ENCODE data around the gene HECTD1. TPM values are rescaled to one million over a fixed set of nuclear protein-coding genes. Genes with fewer than 3 reads are reported as not detected.
"Not testable (repeated sequence)": the region's sequence is repeated elsewhere in the genome, so short reads cannot be mapped to it uniquely, and the experiment has no call there.

Gene HECTD1
- total and polyA plus RNA-seq, 12 donors: 49.5 to 189 (median 151) TPM

GRCh38 chr14:31239741-31240140 lies 32.1 kb upstream of the HECTD1 start:
- H3K9me3 ChIP-seq: no peaks in the 10 kb centered on the region
- WGBS, 2 donors: 93 to 94% methylated on average over 6 of the region's 6 CpGs
- no peaks in the 10 kb centered on the region for H3K36me3 ChIP-seq
- no peak overlapping the region for H3K27ac ChIP-seq
- TF ChIP-seq CTCF (IDR thresholded peaks at IDR 0.05): no peak
- no peaks in the 10 kb centered on the region for H3K27me3 ChIP-seq
- intact Hi-C loops (cut with DNase I): no loop called here
- DNase-seq (no peak), ATAC-seq (no peak)
- H3K4me1 ChIP-seq: peaks cover 0 to 17% (median 12%) of the 10 kb centered on the region in 9 donors
- H3K4me3 ChIP-seq: no peak overlapping the region

GRCh38 chr14:31235462-31235861 lies 27.9 kb upstream of the HECTD1 start:
- no peak overlapping the region for H3K27ac ChIP-seq
- H3K27me3 ChIP-seq: no peaks in the 10 kb centered on the region
- no peak overlapping the region for H3K4me3 ChIP-seq
- intact Hi-C loops (cut with DNase I): no loop called here
- peaks cover 0 to 5% (median 0%) of the 10 kb centered on the region in 9 donors for H3K4me1 ChIP-seq
- no peaks in the 10 kb centered on the region for H3K9me3 ChIP-seq
- no peak for ATAC-seq
- DNase-seq: no peak
- 87 to 92% methylated on average over 3 of the region's 3 CpGs for WGBS, 2 donors
- H3K36me3 ChIP-seq: no peaks in the 10 kb centered on the region
- no peak for TF ChIP-seq CTCF (IDR thresholded peaks at IDR 0.05)

GRCh38 chr14:31232081-31232480 lies 24.5 kb upstream of the HECTD1 start:
- DNase-seq: no peak
- Histone ChIP-seq H3K36me3 (no peaks in the 10 kb centered on the region), H3K9me3 (no peaks in the 10 kb centered on the region), H3K27me3 (no peaks in the 10 kb centered on the region), H3K27ac (no peak overlapping the region), H3K4me1 (peaks cover 0 to 12% (median 8%) of the 10 kb centered on the region in 9 donors), H3K4me3 (no peak overlapping the region)
- intact Hi-C loops (cut with DNase I): no loop called here
- 73 to 77% methylated on average over 3 of the region's 3 CpGs for WGBS, 2 donors
- no peak for TF ChIP-seq CTCF (IDR thresholded peaks at IDR 0.05)
- no peak for ATAC-seq

- 93% methylated on average over 2 of the region's 2 CpGs for WGBS, 2 donors
- ATAC-seq; H3K9me3 ChIP-seq; H3K27me3 ChIP-seq; DNase-seq; H3K27ac ChIP-seq; H3K36me3 ChIP-seq; H3K4me3 ChIP-seq; intact Hi-C loops (cut with DNase I): not testable (repeated sequence)
- H3K4me1 ChIP-seq: peaks cover 0 to 12% (median 8%) of the 10 kb centered on the region in 9 donors
These were observed 23.7 kb upstream of the HECTD1 start for GRCh38 chr14:31231272-31231671.

GRCh38 chr14:31230573-31230958 lies 23.0 kb upstream of the HECTD1 start:
- no peak for DNase-seq
- no peaks in the 10 kb centered on the region for H3K9me3 ChIP-seq
- no peaks in the 10 kb centered on the region for H3K27me3 ChIP-seq
- intact Hi-C loops (cut with DNase I): no loop called here
- ATAC-seq: no peak
- peak overlapping the region in 3 of 10 donors; percentile 73 to 77 (median 73) for H3K27ac ChIP-seq
- no peaks in the 10 kb centered on the region for H3K36me3 ChIP-seq
- H3K4me3 ChIP-seq: no peak overlapping the region
- TF ChIP-seq CTCF (IDR thresholded peaks at IDR 0.05): no peak
- H3K4me1 ChIP-seq: peaks cover 0 to 12% (median 8%) of the 10 kb centered on the region in 9 donors
- 87 to 100% methylated on average over 1 of the region's 1 CpG for WGBS, 2 donors

Data from heart right ventricle (tissue), 16 donors.